ENCODE results near the gene CBX1. TPM values are rescaled to one million over a fixed set of nuclear protein-coding genes. Genes with fewer than 3 reads are reported as not detected.

CBX1 gene
- total and polyA plus RNA-seq, 2 experiments from 2014 or later: 38.3 to 102 TPM

DNA sequence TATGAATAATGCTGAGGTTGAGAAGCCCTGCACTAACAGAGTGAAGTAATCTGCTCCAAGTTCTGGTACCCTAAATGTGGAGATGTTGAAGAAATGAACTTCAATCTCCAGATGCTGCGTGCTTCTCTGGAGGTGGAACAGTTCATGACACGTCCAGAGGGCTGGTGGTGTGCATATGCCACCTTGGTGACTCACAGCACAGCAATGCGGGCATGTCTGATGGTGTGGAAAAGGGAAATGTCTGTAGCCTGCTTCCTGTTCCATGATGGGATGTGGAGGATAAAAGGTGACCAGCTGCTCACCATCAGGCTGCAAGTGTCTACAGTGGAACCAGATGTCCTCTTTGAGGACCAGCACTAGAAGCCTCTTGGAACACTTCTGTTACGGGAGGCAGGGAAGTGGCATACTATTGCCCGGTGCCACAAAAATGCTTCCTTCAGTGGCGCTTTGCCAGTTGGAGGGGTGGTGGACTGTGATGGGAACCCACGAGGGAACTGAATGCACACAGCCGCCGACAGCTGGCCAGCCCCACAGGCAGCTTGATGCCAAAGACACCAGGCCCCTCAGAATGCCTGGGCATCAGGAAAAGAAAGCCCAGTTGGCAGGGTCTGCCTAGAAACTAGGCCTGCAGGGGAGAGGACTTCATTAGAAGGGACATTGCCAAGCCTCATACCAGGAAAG is 26.2 kb upstream of the CBX1 start:
- H3K9me3 ChIP-seq (ENCODE audit: low read depth): no peaks in the 10 kb centered on the region
- H3K27me3 ChIP-seq: no peaks in the 10 kb centered on the region
- no peak overlapping the region for H3K4me3 ChIP-seq
- peak in 1 of 2 donors; percentile 7 for DNase-seq (ENCODE audit: low read depth in 1 of 2, low spot score in 1 of 2)
- no peak overlapping the region for H3K27ac ChIP-seq
- H3K4me1 ChIP-seq (ENCODE audit: low read depth): no peaks in the 10 kb centered on the region
- H3K36me3 ChIP-seq: peaks cover 4% of the 10 kb centered on the region
- TF ChIP-seq, protein P1, sequence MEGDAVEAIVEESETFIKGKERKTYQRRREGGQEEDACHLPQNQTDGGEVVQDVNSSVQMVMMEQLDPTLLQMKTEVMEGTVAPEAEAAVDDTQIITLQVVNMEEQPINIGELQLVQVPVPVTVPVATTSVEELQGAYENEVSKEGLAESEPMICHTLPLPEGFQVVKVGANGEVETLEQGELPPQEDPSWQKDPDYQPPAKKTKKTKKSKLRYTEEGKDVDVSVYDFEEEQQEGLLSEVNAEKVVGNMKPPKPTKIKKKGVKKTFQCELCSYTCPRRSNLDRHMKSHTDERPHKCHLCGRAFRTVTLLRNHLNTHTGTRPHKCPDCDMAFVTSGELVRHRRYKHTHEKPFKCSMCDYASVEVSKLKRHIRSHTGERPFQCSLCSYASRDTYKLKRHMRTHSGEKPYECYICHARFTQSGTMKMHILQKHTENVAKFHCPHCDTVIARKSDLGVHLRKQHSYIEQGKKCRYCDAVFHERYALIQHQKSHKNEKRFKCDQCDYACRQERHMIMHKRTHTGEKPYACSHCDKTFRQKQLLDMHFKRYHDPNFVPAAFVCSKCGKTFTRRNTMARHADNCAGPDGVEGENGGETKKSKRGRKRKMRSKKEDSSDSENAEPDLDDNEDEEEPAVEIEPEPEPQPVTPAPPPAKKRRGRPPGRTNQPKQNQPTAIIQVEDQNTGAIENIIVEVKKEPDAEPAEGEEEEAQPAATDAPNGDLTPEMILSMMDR (IDR thresholded peaks at IDR 0.05; ENCODE audit: low read depth, low read length): no peak

GRCh38 chr17:48126532-48126850 is 25.2 kb upstream of the CBX1 start:
- TF ChIP-seq, protein P1 (IDR thresholded peaks at IDR 0.05; ENCODE audit: low read depth, low read length): no peak
- Histone ChIP-seq H3K9me3 (ENCODE audit: low read depth) (no peaks in the 10 kb centered on the region), H3K27me3 (no peaks in the 10 kb centered on the region), H3K36me3 (peaks cover 9% of the 10 kb centered on the region), H3K27ac (no peak overlapping the region), H3K4me1 (ENCODE audit: low read depth) (no peaks in the 10 kb centered on the region), H3K4me3 (no peak overlapping the region)
- DNase-seq (ENCODE audit: low read depth in 1 of 2, low spot score in 1 of 2): no peak

DNA sequence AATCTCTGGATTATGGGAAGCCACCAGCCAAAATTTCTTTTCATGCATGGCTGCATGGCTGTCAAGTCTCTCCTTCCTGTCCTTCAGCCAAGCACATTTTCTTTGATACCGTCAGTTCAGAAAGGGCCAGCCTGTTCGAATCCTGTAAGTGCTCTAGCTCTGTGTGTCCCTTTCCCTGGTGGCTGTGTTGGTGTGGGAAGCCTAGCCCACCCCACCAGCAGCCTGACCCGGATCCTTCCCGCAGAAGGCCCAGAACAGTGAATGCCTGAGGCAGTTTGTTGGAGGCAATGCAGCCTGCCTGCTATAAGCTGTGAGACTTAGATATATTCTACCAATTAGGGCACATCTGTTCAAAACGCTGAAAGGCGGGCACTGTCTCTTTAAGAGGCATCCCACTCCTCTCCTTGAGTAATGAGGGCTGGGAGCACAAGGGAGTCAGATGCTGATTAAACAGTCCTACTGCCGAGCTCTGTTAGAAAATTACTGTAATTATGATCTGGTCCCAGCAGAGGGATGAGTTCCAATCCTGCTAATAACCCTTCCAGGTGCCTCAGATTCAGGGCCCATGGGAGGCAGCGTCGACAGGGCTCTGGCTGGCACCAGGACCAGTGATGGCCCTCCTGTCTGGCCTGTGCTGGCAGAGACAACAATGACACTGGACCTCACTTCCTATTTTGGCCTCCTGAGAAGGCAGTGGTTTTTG is 24.7 kb upstream of the CBX1 start:
- Histone ChIP-seq H3K4me3 (no peak overlapping the region), H3K9me3 (ENCODE audit: low read depth) (no peaks in the 10 kb centered on the region), H3K27ac (no peak overlapping the region), H3K27me3 (no peaks in the 10 kb centered on the region), H3K4me1 (ENCODE audit: low read depth) (no peaks in the 10 kb centered on the region), H3K36me3 (peaks cover 12% of the 10 kb centered on the region)
- DNase-seq (ENCODE audit: low read depth in 1 of 2, low spot score in 1 of 2): no peak
- TF ChIP-seq, protein P1 (IDR thresholded peaks at IDR 0.05; ENCODE audit: low read depth, low read length): no peak

DNA sequence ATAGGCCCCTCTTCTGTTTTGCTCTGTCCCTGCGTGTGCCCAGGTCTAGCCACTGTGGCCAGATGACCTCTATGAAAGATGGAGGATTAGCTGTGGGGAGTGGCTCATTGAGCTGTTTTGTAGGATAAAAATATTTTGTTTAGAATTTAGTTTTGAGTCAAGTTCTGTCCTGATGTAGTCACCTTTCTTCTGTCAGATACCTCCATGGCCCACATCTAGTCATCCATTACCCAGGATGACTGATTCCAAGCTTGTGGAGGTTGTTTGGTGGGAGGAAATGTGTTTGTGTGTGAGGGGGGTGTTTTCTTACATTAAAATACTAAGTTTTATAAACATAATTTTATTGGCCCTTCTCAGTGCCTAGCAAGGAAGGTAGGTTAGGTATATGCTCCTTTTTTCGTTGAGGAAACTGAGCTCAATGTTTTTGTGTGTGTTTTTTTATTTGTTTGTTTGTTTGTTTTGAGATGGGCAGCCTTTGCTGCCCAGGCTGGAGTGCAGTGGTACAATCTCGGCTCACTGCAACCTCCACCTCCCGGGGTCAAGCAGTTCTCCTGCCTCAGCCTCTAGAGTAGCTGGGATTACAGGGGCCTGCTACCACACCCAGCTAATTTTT is 22.6 kb upstream of the CBX1 start:
- no peak overlapping the region for H3K27ac ChIP-seq
- no peaks in the 10 kb centered on the region for H3K4me1 ChIP-seq (ENCODE audit: low read depth)
- H3K4me3 ChIP-seq: no peak overlapping the region
- H3K36me3 ChIP-seq: peaks cover 17% of the 10 kb centered on the region
- no peak for DNase-seq (ENCODE audit: low read depth in 1 of 2, low spot score in 1 of 2)
- TF ChIP-seq, protein P1 (IDR thresholded peaks at IDR 0.05; ENCODE audit: low read depth, low read length): no peak
- no peaks in the 10 kb centered on the region for H3K27me3 ChIP-seq
- no peaks in the 10 kb centered on the region for H3K9me3 ChIP-seq (ENCODE audit: low read depth)

DNA sequence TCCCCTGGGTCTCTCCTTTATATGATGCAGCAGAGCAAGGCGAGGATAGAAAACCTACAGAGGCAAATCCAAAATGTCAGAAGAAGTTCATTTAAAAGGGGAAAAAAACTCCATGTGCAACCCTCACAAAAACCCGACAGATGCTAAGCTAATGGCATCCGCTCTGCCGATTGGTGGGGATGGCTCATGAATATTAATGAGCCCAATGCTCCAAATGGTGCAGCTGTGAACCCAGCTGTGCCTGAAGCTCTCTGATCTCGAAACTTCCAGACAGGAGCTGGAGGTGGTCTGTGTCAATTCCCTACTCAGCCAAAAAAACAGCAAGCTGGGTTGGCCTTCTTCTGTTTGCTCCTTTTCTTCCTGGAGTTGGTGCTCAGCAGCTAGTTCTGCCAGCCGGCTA is 21.8 kb upstream of the CBX1 start:
- no peak overlapping the region for H3K27ac ChIP-seq
- no peaks in the 10 kb centered on the region for H3K27me3 ChIP-seq
- H3K4me3 ChIP-seq: no peak overlapping the region
- H3K4me1 ChIP-seq (ENCODE audit: low read depth): no peaks in the 10 kb centered on the region
- H3K36me3 ChIP-seq: peaks cover 20% of the 10 kb centered on the region
- TF ChIP-seq, protein P1 (IDR thresholded peaks at IDR 0.05; ENCODE audit: low read depth, low read length): no peak
- H3K9me3 ChIP-seq (ENCODE audit: low read depth): no peaks in the 10 kb centered on the region
- no peak for DNase-seq (ENCODE audit: low read depth in 1 of 2, low spot score in 1 of 2)

Measured in cardiac muscle cell (in vitro differentiated cells and primary cell).